NAMALWA (cell line): ENCODE results near the gene DOK7.

Source experiments
- DNase-seq: peaks from one replicate; pipeline ENCODE4 v3.0.0-alpha.2; 2015; ENCODE audit warnings: low spot score

The DOK7 gene, protein sequence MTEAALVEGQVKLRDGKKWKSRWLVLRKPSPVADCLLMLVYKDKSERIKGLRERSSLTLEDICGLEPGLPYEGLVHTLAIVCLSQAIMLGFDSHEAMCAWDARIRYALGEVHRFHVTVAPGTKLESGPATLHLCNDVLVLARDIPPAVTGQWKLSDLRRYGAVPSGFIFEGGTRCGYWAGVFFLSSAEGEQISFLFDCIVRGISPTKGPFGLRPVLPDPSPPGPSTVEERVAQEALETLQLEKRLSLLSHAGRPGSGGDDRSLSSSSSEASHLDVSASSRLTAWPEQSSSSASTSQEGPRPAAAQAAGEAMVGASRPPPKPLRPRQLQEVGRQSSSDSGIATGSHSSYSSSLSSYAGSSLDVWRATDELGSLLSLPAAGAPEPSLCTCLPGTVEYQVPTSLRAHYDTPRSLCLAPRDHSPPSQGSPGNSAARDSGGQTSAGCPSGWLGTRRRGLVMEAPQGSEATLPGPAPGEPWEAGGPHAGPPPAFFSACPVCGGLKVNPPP

DNA sequence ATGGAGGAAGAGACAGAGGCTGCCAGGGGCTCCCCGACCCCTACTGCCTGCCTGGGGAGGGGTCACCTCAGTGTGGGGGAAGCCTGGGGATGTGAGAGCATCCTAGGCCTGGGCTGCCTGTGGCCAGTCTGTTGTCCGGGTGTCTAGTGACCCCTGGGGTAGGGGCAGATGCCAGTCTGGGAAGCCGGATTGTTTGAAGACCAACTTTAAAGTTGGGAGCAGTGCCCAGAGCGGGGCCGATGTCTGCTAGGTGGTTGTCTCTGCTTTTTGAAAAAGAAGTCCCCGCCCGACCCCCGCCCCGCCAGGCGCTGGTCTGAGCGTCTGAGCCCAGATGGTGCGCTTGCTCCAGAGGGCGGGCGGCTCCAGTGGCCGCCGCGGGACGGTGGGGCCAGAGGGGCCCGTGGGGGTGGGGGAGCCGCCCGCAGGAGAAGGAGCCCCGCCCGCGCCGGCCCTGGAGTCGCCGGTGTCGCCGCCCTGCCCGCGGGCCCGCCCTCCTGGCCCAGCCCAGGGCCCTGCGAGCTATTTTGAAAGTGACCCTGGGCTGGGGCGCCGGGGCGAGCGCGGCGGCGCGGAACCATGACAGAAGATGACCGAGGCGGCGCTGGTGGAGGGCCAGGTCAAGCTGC is at the start of gene DOK7:
Gene DOK7 (plus strand): TSS at position 517 of the 626 bp plus-strand sequence. CDS start 70 bp downstream, at position 587.
- no peak for DNase-seq

DNA sequence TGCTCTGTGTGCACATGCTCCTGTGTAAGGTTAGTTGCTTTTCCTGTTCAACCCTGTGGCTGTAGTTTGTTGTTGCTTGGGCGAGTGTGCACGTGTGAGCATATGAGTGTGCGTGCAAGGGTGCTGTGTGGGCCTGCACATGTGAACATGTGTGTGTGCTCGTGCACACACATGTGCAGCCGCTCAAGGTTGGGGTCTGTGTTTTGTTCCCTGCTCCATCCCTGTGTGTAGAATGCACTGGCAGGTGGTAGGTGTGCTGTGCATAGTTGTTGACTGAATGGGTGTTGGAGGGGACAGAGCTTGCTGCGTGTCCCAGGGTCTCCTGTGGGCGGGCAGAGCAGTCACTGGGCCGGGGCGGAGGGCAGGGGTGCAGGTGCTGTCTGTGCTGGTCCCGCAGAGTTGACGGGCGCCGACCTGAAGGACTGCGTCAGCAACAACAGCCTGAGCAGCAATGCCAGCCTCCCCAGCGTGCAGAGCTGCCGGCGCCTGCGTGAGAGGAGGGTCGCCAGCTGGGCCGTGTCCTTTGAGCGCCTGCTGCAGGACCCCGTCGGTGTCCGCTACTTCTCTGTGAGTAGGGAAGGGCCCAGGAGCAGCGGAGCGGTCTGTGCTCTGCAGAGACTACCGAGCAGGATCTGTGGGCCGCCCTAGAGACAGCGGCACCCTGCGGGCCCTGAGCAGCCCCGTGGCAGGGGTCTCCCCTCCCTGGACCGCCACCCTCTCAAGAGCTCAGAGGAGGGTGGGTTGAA is 49.3 kb upstream of the DOK7 start:
- DNase-seq: no peak

DNA sequence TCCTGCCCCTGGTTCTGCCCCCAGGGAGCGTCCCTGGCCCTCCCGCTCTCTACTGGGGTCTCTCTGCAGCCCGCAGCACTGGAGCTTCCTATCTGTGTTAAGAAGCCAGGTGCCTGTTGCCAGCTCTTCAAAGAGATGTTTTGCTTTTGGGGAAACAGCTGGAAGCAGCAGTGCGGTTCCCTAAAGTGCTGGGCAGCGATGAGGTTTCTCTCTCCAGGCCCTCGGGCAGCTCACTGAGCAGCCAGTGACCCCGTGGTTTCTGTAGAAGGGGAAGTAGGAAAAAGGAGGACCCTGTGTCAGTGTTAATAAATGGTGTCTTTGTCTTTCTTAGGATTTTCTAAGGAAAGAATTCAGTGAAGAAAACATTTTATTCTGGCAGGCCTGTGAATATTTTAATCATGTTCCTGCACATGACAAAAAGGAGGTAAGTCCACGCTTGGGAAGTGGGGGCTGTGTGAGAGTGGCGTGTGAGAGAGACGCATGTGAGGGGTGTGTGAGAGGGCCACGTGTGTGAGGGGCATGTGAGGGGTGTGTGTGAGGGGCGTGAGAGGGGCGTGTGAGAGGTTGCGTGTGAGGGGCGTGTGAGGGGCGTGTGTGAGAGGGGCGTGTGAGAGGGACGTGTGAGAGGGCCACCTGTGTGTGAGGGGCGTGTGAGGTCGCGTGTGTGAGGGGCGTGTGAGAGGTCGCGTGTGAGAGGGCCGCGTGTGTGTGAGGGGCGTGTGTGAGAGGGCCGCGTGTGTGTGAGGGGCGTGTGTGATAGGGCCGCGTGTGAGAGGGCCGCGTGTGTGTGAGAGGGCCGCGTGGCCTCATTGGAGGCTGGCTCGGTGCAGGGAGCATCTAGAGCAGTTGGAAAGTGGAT is 48.5 kb upstream of the DOK7 start:
- DNase-seq: peak; percentile 27

DNA sequence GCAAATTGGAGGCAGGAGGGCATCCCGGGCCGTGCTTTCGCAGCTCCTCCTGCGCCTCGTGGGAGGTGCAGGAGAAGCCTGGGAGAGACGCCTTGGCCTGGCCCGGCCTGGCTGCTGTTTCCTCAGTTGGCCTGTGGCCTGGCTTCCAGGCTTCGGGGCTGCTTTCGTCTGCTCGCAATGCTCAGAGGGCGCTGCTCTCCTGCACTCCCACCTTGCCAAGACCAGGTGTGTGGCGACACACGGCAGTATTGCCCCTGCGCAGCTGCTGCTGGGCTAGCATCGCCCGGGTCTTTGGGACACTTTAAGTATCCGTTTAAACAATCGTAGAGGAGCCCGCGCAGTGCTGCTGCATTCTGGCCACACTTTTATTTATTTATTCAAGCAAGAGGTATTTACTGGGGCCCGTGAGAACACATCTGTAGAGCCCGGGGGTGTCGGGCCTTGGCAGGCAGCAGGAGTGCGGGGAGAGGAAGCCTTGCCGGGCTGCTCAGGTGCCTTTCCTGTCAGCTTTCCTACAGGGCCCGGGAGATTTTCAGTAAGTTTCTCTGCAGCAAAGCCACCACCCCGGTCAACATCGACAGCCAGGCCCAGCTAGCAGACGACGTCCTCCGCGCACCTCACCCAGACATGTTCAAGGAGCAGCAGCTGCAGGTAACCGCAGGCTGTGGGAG is 47.5 kb upstream of the DOK7 start:
- DNase-seq: no peak

DNA sequence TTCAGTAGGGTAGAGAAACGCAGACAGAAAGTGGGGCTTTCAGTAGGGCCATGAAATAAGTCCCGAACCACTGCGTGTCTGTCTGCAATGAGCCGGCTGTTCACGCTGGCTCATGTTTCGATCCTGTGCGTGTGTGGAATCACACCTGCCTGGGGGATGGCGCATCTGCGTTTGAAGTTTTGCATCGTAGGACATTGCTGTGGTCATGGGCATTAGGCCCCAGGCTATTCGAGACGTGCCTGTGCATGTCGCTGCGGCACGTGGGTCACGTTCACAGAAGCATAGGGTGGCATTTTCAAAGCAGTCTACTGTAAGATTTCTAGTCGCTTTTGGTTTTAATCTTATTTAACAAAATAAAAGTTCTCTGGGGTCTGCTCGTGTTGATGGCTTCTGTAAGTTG is 46.8 kb upstream of the DOK7 start:
- no peak for DNase-seq

DNA sequence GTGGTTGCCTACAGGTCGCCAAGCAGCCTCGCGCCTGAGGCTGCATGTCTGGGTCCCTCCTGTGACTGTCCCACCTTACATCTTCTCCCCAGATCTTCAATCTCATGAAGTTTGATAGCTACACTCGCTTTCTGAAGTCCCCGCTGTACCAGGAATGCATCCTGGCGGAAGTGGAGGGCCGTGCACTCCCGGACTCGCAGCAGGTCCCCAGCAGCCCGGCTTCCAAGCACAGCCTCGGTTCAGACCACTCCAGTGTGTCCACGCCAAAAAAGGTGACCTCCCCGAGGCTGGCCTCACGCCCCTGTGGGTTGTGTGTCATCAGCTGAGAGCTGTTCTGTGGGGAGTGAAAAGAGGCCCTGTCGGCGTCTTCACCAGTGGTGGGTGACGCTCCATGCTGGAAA is 46.3 kb upstream of the DOK7 start:
- DNase-seq: no peak

DNA sequence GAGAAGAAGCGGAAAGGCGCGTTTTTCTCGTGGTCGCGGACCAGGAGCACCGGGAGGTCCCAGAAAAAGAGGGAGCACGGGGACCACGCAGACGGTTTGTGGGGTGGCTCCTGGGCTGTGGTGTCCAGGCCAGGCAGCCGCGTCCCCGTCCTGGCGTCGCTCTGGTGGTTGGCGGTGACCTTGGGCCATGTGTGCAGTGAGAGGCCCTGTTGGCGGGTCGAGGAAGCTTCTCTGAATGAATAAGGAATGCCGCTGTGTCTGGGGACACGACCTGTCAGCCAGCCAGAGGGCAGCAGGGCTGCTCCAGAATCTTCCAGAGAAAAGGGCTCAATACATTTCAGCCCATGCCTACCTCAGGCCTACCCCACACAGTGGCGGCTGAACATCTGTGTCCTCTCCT is 45.7 kb upstream of the DOK7 start:
- DNase-seq: no peak

DNA sequence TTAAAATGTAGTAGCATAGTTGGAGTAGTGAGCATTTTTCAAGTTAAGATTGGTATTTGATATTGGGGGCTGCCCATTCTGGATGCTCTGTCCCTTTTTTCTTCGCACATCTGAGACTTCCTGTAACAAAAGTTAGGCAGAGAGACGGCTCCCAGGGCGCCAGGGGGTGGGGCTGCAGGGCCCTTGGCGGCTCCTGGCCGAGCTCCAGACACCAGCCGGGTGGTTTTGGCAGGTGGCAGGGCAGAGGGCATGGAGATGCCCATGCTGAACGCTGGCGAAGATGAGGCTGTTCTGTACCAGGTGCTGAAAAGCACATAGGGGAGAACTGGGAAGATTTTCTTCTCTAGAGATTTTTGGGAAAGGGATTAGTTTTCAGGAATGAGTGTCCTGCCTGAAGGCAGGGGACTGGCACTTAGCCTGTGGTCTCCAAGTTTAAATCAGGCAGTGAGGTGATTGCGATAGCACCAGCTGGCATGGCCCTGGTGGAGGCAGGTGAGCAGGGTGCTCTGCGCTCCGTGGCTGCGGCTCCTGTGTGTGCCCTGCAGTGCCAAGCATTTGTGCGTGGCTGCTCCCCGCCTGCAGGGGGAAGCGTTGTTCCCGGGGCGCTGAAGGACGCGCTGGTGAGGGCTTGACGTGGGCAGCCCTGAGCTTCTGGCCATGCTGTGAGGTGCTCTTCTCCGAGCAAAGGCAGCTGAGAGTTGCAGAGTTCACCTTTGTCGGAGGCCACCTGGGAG is 44.9 kb upstream of the DOK7 start:
- DNase-seq: peak; percentile 21

DNA sequence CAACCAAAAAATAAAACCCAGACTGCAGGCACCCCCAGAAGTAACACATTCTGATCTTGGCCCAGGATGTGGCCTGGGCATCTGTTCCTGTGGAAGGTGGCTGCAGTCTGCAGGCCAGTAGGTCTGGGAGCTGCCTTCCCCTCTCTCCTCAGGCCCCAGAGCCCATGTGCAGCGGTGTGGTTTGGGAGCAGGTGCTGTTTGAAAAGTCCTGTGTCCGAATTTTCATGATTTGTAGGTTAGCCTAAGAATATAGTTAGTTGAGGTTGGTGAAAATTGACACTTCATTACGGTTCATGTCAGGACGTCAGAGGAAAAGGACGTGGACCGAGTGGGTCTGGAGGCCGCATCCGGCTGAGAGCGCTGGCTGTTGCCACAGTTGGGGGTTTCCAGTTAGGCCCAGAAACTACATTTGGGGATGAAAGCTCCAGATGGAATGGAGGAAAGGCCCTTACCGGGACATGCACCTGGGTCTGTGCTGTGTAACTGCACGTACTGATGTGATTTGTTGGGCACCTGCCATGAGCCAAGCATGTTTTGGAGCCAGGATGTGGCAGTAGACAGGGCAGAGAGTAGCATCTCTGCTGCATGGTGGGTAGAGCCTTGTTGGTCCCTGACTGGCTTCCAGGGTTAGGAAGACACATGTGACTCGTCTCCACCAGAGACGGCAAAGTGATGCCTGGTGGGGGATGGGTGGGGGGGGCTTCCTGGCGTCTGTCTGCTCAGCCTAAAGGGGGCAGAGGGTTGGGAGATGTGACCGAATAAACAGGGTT is 43.1 kb upstream of the DOK7 start:
- no peak for DNase-seq

DNA sequence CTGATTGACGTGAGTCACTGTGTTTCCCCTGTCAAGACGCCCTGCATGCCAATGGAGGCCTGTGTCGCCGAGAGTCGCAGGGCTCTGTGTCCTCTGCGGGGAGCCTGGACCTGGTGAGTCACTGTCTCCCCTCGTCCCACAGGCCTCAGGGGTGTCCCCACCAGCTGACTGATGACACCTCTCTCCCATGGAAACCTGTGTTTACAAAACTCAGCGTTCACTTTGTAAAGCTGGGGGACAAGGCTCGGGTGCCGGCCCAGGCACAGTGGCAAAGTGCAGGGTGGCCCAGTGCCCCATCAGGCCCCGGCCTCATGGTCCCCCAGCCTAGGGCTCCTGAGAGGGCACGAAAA is 42.5 kb upstream of the DOK7 start:
- no peak for DNase-seq

DNA sequence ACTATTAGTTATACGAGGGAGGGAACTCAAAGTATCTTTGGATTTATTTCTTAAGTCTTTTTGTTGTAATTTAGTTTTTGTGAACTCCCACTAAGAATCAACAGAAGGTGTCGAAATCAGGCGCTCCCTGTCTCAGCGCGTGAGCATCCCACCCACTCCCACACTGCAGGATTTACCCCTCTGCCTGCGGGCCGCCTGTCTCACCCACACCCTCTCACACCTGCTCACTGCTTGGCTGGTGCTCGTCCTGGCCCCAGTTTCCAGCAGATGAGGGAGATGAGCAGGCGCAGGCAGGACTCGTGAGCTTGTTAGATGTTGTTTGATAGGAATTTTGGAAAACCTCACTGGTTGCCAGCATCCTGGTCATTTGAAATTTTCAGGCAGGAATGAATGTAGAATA is 42.1 kb upstream of the DOK7 start:
- DNase-seq: no peak

DNA sequence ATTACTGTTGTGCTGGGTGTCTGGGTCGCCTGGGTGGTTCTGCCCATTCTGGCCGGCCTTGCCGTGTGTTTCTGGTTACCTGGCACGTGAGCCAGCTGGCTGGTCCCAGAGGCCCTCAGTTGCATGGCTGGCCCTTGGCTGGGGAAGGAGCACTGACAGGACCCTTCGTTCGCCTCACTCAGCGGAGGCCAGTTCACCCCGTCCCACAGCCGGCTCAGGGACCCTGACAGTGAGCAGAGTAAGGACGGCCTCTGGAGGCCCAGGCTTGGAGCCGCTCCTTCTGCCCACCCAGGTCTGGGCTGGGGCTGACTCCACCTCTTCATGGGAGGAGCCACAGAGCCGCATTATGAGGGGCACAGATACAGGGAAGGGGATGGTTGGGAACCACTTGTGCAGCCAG is 41.6 kb upstream of the DOK7 start:
- no peak for DNase-seq

DNA sequence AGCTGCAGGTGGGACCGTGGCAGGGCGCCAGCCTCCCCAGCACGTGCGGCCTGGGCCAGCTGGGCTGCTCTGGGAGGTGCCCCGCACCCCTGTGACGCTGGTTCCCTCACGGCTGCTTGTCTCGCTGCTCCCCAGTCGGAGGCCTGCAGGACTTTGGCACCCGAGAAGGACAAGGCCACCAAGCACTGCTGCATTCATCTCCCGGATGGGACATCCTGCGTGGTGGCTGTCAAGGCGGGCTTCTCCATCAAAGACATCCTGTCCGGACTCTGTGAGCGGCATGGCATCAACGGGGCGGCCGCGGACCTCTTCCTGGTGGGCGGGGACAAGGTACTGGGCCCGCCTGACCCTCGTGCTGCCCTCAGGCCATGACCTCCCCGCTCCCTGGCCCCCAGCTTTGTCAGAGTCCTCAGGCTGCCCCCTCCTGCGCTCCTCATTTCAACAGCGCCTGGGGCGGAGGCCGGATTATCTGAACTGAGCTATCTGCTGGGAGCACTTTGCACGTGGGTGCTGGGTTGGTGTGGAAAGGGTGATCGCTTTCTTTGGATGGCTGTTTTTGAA is 40.8 kb upstream of the DOK7 start:
- no peak for DNase-seq

DNA sequence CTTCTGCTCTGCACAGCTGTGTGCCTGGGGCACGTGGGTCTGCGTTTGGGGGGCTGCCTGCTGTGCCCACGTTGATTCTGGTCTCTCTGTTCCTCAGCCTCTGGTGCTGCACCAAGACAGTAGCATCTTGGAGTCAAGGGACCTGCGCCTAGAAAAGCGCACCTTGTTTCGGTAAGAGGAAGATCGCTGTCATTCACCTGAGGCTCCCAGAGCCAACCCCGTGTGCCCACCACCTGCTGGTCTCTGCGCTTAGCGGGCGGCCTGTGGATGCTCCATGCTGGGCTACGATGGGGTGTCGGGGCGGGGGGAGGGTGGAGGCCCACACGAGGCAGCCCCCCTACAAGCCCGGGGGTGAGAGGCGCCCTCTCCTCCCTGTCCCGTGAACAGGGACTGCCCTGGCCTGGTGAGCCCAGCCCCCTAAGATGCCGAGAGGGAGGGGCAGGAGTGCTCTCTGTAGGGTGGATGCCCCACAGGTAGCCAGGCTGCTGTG is 40.3 kb upstream of the DOK7 start:
- no peak for DNase-seq

DNA sequence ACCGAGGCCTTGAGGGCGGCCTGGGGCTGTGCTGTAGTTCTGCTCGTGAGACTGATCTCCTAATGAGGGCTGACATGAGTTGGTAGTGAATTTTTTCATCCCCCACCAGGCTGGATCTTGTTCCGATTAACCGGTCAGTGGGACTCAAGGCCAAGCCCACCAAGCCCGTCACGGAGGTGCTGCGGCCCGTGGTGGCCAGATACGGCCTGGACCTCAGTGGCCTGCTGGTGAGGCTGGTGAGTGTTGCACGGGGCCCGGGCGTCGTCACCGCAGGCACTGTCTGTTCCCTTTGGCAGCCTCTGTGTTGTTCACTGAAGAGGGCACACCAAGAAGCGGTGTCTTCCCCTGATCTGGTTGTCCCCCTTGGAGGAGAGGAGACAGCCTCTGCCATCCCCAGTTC is 39.7 kb upstream of the DOK7 start:
- DNase-seq: no peak

DNA sequence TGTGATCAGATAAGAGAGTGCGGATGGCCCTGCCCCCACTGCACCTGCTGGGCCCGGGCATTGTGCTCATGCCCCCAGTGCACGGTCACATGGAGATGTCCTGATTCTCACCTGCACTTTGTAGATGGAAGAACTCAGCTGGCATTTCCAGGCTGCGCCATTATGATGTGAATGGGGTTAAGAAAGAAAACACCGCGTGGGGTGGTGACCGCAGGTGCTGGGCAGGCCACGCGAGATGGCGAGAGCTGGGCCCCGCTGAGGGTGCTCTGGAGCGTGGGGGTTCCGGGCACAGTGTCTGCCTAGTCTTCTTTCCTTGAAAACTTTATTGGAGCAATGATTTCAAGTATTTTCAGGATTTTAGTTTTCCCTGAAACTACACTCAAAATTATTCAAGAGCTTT is 39.2 kb upstream of the DOK7 start:
- no peak for DNase-seq

DNA sequence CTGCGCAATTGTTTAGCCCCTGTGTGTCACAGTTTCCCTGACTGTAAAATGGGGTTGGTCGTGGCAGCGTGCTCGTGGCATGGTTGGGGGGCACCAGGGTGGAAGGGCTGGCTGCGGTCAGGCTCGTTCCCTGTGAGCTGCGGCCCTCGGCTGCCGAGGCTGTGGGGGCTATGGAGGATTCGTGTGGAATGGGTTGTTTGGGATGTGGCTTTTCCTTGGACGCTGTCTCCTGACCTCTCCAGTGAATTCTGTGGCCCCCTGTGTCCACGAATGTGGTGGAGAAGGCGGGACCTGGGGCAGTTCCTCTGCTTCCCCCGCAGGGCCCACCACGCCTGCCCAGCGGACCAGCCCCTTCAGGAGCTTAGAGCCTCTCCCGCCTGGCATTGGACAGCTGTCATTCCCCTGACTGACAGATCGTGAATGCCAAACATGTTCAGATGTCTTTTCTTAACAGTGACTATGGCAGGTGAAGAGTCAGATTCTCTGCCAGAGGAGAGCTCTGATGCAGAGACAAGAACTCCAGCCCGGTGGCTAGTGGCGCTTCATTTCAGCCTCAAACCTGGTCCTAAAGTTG is 38.5 kb upstream of the DOK7 start:
- no peak for DNase-seq

DNA sequence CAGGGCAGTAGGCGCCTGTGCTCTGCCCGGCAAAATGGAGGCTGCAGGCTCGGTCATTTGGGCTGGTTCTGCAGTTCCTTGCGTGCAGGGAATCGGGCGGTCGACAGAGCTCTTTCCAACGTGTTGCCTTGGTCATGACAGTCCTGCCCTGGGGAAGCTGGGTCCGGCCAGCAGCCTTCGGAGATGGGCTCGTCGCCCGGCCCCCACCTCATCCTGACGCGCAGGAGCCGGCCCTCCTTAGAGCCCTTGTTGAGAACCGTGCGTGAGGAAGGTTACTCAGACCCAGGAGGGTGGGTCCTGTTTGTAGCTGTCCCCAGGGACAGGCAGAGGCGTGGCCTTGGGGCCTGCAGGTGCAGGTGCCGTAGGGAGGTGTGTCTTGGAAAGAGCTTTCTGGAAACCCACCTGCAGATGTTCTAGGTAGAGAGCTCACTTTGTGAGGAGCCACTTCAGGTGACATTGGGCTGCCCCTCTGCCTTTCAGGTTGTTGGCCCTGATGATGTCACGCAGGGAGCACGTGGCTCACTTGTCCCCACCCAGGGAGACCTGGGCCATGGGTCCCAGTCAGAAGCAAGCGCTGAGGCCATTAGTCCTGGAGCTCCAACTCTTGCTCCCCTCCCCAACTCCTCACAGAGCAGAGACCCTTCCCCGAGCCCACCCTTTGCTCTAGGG is 36.5 kb upstream of the DOK7 start:
- no peak for DNase-seq

DNA sequence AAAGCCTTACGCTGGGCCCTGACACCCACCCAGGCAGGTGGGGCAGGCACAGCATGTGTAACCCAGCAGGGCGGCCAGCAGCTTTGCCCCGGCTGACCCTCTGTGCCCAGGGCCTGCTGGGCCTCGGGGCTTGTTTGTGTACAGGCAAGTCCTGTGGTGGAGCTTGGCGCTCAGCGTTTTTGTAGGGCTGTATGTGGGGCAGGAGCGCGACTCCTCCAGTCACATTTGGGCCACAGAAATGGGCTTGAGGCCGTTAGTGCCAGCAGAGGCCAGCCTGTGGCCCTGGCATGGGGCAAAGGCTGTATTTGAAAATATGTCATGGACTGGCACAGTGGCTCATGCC is 36.0 kb upstream of the DOK7 start:
- DNase-seq: no peak
